NCI-H1105 treated with DMSO at 0.1 percent for 48 hours (cell line): Measurements from ENCODE around the gene TCEA2.

Source experiments
- DNase-seq: peaks from one replicate; lab custom pipeline; 2025; lab: John Stamatoyannopoulos, UW

TCEA2 gene

GRCh38 chr20:64065062-64065973 lies 2.3 kb downstream of the TCEA2 start:
- no peak for DNase-seq

DNA sequence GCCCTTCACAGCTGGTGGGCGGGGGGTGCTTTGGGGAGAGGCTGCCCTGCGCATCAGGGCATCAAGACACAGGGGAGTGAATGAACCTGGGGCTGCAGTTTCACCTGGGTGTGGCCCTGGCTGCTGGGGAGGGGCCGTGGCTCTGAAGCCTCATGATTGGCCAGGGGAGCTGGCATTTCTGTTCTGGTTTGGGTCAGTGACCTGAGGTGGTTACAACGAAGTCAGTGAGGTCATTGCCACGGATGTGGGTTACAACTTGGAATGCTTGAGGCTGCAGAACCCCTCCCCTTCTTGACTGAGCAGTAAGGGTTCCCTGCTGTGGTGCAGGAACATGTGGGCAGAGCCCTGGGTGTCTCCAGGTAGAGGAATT lies 3.0 kb downstream of the TCEA2 start:
- DNase-seq: no peak

DNA sequence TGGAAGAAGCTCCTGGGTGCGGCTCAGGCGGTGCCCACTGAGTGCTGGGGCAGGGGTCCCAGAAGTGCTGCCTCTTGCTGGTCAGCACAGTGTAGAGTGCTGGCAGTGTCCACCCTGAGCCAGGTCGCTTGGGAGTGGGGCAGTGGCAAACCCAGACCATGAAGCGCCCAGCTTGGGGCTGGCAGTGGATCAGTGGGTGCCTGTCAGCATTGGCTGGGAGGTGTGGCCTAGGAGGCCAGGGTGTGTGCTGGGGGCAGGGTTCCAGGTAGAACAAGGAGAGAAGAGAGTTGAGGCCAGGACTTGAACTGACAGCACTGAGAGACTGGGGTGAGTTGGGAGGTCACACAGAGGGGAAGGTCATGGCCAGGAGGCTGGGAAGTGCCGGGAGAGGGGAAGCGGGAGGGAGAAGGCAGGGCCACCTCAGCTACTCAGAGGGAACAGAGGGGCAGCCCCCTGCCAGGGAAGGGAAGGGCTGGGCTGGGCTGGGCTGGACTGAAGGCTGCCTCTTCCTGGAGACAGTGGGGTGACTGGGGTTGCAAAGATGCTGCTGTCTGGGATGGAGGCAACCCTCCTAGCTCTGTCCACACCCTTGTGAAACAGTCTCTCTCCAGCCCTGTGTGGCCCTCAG lies 4.1 kb downstream of the TCEA2 start:
- DNase-seq: no peak

- no peak for DNase-seq
These were observed 4.8 kb downstream of the TCEA2 start for GRCh38 chr20:64067733-64068307.

DNA sequence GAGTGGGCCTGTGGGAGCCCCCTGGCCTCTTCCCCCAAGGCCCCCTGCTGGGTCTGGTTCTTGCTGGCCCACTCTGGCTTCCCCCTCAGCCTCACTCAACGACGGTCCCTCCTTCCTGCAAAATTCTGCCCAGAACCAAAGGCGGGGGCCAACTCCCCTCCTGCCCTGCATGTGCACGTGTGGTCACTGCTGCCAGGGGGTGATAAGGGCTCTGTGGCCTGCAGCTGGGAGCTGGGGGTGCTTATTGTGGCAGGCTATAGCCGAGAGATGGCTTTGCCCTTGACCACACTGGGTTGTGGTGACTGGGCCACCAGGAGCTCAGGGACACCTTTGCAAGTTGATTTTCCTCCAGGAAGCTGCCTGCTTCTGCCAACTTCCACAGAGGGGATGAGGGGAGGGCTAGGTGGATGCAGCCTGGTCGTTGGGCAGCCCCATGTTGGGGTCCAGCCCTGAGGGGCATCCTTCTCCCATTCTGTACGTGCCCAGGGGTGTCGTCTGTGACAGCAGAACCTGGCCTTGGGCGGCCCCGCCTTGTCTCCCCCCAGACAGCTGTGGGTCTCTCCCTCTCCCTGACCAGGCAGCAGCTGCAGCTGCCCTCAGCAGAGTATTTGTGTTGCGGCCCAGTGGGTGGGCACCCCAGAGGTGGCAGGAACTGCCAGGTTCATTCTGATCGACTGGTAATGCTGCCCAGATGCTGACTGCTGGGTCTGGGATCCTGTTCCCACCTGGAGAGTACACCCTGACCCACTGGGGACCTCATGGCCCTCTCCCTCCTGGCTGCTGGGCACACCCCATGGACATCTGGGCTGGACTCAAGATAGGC lies 5.6 kb downstream of the TCEA2 start:
- no peak for DNase-seq

GRCh38 chr20:64069209-64069613 lies 6.2 kb downstream of the TCEA2 start:
- no peak for DNase-seq

- peak; percentile 7 for DNase-seq
These were observed 6.7 kb downstream of the TCEA2 start for GRCh38 chr20:64069614-64070243.

GRCh38 chr20:64070244-64070993 lies 7.4 kb downstream of the TCEA2 start:
- DNase-seq: no peak

GRCh38 chr20:64071341-64072332 lies 8.6 kb downstream of the TCEA2 start:
- DNase-seq: no peak

- DNase-seq: no peak
These were observed 9.6 kb downstream of the TCEA2 start for GRCh38 chr20:64072498-64073063.

- no peak for DNase-seq
These were observed 10.6 kb downstream of the TCEA2 start for GRCh38 chr20:64073476-64074183.

DNA sequence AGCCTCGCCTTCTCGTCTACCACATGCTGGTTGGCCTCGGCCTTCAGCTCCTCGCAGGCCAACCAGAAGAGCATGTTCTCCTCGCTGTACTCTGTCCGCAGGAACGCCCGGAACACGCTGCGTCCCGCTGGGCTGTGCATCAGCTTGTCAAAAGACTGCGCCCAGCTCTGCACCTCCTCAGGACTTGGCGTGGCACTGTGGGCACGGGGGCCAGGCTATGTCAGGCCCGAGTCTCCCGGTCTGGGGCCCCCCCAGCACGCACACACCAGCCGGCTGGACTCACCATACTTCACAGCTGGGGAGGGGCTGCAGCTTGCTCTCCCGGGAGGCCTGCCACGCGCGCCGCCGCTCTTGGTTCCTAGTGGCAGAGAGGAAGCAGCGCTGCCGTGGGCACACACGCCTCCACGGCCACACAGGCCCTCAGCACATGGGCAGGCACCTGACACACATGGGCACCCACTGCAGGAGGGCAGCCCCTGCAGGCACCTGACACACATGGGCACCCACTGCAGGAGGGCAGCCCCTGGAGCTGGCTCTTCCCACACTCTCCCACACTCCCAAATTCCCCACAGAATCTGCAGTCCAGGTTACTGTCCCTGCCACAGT lies 11.3 kb downstream of the TCEA2 start:
- no peak for DNase-seq

DNA sequence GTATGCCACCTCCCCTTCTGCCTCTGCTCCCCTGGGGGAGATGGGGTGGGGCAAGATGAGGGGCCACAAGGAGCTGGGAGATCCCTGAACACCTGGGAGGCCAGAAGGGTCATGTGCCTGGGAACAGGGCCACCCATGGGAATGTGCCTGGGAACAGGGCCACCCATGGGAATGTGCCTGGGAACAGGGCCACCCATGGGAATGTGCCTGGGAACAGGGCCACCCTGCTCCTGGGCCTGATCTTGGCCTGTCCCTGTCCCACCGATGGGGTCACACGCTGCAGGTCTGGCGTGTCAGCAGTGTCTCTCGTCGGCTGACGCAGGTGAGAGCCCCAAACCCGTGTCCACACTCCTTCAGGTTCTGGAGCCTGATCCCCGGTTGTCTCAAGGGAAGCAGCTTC lies 12.0 kb downstream of the TCEA2 start:
- DNase-seq: no peak

GRCh38 chr20:64075556-64075955 lies 12.6 kb downstream of the TCEA2 start:
- DNase-seq: no peak

DNA sequence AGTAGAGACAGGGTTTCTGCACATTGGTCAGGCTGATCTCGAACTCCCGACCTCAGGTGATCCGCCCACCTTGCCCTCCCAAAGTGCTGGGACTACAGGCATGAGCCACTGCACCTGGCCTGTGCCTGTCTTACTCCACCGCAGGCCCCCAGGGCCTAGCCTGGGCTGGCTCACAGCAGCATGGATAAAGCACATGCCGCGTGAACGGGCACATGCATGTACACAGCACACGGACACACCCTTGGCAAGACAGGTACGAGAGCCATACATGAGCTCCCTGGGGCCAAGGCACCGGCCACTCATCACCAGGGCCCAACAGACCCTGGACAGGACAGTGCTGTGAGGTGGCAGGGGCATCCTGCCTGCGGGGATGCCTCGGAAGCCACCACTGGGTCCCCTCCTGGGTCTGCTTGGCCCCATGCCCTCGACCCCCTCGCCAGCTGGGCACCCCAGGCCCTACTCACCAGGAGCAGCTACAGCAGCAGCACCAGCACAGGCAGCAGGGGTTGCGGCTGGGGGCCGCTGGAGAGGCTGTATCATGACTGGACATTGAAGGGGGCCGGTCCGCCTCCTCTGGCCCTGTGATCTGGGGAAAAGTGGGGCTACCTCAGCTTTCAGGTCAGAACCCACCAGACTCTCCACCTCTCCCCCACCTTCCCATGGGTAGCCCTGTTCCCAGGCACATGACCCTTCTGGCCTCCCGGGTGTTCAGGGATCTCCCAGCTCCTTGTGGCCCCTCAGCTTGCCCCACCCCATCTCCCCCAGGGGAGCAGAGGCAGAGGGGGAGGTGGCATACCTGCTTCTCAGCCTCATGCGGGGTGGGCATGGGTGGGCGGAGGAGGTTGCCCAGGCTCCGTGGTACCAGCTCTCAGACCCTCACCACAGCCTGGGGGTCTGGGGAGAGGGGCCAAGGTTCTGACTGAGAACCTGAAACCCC lies 13.3 kb downstream of the TCEA2 start:
- DNase-seq: no peak

DNA sequence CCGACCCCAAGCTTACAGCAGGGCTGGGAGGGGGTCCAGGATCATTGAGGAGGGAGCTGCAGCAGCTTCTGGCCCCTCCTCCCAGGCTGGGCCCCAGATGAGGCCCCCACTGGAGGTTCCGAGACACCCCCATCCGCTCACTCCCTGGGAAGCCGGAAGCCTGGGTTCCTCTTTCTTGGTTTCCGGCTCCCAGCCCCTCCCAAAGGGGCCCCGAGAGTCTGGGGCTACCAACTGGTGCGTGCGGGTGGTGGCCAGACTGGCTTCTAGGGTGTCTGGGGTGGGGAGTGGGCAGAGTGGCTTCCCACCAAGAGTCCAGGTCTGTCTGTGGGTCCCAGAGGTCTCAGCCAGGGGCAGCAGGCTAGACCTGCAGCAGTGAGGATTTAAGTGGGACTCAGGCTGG lies 14.1 kb downstream of the TCEA2 start:
- no peak for DNase-seq

DNA sequence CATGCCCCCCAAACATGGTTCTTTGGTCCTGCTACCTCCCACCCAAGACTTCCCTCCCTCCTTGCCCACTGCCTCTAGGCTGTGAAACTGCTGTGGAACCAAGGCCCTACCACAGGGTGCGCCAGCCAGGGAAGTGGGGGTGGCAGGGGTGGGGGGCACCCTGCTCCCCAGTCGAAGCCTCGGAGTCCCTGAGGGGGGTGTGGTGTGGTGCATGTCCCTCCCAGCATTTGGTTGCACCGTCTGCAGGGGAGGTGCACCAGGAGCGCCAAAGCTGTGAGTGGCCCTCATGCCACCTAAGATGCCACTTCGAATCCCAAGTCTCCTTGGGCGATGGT lies 14.5 kb downstream of the TCEA2 start:
- DNase-seq: no peak
